SK-N-SH treated with all-trans-retinoic acid at 6 μM for 48 hours (cell line): ENCODE measurements around the gene ACTR1A.

Experiments
- ATAC-seq: fragments of 200-7000 bp; cut with Tn5 transposase; 3 replicates; pipeline ENCODE4 v1.9.1; 2020; ENCODE audit warnings: mild to moderate bottlenecking, moderate library complexity
- ARNTL ChIP-seq: fragments of 450-650 bp; formaldehyde crosslinking; IDR thresholded peaks from 2 replicates; pipeline ENCODE4 v1.5.0; 2020; ENCODE audit warnings: low read depth, mild to moderate bottlenecking, moderate library complexity, borderline replicate concordance
- ESRRG ChIP-seq: fragments of 250-450 bp; sonication (Bioruptor Pico); IDR thresholded peaks from 2 replicates; pipeline ENCODE4 v1.6.1; 2021; ENCODE audit warnings: mild to moderate bottlenecking
- GLIS3 ChIP-seq: fragments of 250-450 bp; sonication (Bioruptor Pico); IDR thresholded peaks from 2 replicates; pipeline ENCODE4 v1.5.0; 2020; ENCODE audit warnings: mild to moderate bottlenecking, moderate library complexity
- ISL1 ChIP-seq: fragments of 250-450 bp; sonication (Bioruptor Pico); IDR thresholded peaks from 2 replicates; pipeline ENCODE4 v2.1.2; 2022; ENCODE audit warnings: mild to moderate bottlenecking, moderate library complexity
- OSR1 ChIP-seq: fragments of 250-450 bp; sonication (Bioruptor Pico); IDR thresholded peaks from 2 replicates; pipeline ENCODE4 v1.8.0; 2022; ENCODE audit warnings: moderate library complexity, mild to moderate bottlenecking, inconsistent platforms
- PPARA ChIP-seq: fragments of 250-450 bp; sonication (Bioruptor Pico); IDR thresholded peaks from 2 replicates; pipeline ENCODE4 v1.5.0; 2020; ENCODE audit warnings: mild to moderate bottlenecking, borderline replicate concordance
- RARB ChIP-seq: fragments of 250-450 bp; sonication (Bioruptor Pico); IDR thresholded peaks from 2 replicates; pipeline ENCODE4 v1.8.0; 2021; ENCODE audit warnings: mild to moderate bottlenecking, moderate library complexity
- TCF4 ChIP-seq: fragments of 250-450 bp; sonication (Bioruptor Pico); IDR thresholded peaks from 2 replicates; pipeline ENCODE4 v1.8.0; 2021; ENCODE audit warnings: mild to moderate bottlenecking, moderate library complexity, borderline replicate concordance
- TOX ChIP-seq: fragments of 250-450 bp; sonication (Bioruptor Pico); IDR thresholded peaks from 2 replicates; pipeline ENCODE4 v1.8.0; 2021; ENCODE audit warnings: mild to moderate bottlenecking, moderate library complexity, borderline replicate concordance
- ZC3H10 ChIP-seq: fragments of 250-450 bp; sonication (Bioruptor Pico); IDR thresholded peaks from 2 replicates; pipeline ENCODE4 v1.5.1; 2021; ENCODE audit warnings: mild to moderate bottlenecking, moderate library complexity
- ZFP3 ChIP-seq: fragments of 250-450 bp; sonication (Bioruptor Pico); IDR thresholded peaks from 2 replicates; pipeline ENCODE4 v1.5.0; 2020; ENCODE audit warnings: mild to moderate bottlenecking, moderate library complexity
- ZNF565 ChIP-seq: fragments of 450-650 bp; formaldehyde crosslinking; conservative IDR thresholded peaks from 2 replicates; pipeline ENCODE4 v1.5.0; 2020; ENCODE audit warnings: low read depth, mild to moderate bottlenecking, moderate library complexity
- TF ChIP-seq, protein P1 (sequence below): fragments of 250-450 bp; sonication (Bioruptor Pico); IDR thresholded peaks from 2 replicates; pipeline ENCODE4 v1.8.0; 2020; ENCODE audit warnings: mild to moderate bottlenecking, moderate library complexity, borderline replicate concordance
- TF ChIP-seq, protein P2 (sequence below): fragments of 250-450 bp; sonication (Bioruptor Pico); IDR thresholded peaks from 2 replicates; pipeline ENCODE4 v1.5.0; 2020; ENCODE audit warnings: mild to moderate bottlenecking, moderate library complexity
- TF ChIP-seq, protein P3 (sequence below): fragments of 250-450 bp; sonication (Bioruptor Pico); IDR thresholded peaks from 2 replicates; pipeline ENCODE4 v1.8.0; 2021; ENCODE audit warnings: low read depth, mild to moderate bottlenecking, moderate library complexity, borderline replicate concordance
- TF ChIP-seq, protein P4 (sequence below): fragments of 250-450 bp; sonication (Bioruptor Pico); IDR thresholded peaks from 2 replicates; pipeline ENCODE4 v1.5.1; 2020; ENCODE audit warnings: low read depth, mild to moderate bottlenecking, moderate library complexity

The ACTR1A gene

DNA sequence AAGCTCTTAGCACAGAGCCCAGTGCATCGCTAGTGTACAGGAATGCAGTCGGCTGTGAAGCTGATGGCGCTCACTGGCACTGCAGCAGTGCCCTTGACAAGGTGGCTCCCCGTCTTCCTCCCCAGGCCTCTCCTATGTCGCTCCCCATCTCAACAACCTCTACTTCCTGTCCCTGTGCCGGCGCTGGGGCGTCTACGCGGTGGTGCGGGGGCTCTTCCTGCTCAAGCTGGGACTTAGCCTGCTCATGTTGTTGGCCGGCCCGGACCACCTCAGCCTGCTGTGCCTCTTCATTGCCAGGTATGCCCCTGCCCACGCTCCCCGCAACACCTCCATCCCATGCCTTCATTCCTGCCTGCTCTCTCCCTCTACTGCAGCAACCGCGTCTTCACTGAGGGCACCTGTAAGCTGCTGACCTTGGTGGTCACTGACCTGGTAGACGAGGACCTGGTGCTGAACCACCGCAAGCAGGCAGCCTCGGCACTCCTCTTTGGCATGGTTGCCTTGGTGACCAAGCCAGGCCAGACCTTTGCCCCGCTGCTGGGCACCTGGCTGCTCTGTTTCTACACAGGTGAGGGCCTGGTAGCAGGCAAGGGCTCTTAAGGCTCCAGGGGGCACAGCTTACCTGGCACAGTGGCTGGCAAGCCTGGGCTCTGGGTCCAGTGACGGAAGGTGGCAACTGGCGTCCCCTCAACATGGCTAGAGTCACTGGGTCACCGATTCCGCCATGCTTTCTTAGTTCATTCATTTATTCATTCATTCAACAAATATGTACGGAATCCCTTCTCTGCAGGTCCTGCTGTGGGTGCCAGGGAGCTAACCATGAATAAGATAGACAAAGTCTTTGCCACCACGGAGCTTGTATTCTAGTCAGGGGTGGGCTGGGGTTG lies 28.8 kb downstream of the ACTR1A start (continued):
- TF ChIP-seq TCF4 (no peak), ZFP3 (CRISPR knock-in tag) (no peak), RARB (CRISPR knock-in tag) (no peak)

DNA sequence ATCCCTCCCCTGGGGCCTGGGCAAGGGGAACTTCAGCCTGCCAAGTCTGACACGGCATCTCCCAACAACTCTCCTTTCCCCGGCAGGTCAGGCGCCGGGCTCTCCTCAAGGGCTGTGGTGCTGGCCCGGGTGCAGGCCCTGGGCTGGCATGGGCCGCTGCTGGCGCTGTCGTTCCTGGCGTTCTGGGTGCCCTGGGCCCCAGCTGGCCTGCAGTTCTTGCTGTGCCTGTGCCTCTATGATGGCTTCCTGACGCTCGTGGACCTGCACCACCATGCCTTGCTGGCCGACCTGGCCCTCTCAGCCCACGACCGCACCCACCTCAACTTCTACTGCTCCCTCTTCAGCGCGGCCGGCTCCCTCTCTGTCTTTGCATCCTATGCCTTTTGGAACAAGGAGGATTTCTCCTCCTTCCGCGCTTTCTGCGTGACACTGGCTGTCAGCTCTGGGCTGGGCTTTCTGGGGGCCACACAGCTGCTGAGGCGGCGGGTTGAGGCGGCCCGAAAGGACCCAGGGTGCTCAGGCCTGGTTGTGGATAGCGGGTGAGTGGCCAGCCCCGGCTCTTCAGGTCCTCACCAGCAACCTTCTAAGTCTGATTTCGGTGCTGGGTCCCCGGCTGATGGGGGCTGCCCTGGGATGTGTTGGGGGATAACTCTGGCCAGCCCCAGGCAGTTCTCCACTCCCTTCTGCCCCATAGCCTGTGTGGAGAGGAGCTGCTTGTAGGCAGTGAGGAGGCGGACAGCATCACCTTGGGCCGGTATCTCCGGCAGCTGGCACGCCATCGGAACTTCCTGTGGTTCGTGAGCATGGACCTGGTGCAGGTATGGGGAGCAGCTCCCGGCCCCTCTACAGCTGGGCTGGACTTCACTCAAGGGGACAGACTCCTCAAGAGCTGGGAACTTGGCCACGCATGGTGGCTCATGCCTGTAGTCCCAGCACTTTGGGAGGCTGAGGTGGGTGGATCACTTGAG lies 31.6 kb downstream of the ACTR1A start:
- ATAC-seq: no peak
- no peak for TF ChIP-seq ESRRG (CRISPR knock-in tag)
- TF ChIP-seq, protein P1, sequence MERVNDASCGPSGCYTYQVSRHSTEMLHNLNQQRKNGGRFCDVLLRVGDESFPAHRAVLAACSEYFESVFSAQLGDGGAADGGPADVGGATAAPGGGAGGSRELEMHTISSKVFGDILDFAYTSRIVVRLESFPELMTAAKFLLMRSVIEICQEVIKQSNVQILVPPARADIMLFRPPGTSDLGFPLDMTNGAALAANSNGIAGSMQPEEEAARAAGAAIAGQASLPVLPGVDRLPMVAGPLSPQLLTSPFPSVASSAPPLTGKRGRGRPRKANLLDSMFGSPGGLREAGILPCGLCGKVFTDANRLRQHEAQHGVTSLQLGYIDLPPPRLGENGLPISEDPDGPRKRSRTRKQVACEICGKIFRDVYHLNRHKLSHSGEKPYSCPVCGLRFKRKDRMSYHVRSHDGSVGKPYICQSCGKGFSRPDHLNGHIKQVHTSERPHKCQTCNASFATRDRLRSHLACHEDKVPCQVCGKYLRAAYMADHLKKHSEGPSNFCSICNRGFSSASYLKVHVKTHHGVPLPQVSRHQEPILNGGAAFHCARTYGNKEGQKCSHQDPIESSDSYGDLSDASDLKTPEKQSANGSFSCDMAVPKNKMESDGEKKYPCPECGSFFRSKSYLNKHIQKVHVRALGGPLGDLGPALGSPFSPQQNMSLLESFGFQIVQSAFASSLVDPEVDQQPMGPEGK (CRISPR knock-in tag): no peak
- TF ChIP-seq, protein P2, sequence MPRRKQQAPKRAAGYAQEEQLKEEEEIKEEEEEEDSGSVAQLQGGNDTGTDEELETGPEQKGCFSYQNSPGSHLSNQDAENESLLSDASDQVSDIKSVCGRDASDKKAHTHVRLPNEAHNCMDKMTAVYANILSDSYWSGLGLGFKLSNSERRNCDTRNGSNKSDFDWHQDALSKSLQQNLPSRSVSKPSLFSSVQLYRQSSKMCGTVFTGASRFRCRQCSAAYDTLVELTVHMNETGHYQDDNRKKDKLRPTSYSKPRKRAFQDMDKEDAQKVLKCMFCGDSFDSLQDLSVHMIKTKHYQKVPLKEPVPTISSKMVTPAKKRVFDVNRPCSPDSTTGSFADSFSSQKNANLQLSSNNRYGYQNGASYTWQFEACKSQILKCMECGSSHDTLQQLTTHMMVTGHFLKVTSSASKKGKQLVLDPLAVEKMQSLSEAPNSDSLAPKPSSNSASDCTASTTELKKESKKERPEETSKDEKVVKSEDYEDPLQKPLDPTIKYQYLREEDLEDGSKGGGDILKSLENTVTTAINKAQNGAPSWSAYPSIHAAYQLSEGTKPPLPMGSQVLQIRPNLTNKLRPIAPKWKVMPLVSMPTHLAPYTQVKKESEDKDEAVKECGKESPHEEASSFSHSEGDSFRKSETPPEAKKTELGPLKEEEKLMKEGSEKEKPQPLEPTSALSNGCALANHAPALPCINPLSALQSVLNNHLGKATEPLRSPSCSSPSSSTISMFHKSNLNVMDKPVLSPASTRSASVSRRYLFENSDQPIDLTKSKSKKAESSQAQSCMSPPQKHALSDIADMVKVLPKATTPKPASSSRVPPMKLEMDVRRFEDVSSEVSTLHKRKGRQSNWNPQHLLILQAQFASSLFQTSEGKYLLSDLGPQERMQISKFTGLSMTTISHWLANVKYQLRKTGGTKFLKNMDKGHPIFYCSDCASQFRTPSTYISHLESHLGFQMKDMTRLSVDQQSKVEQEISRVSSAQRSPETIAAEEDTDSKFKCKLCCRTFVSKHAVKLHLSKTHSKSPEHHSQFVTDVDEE (CRISPR knock-in tag): no peak
- no peak for TF ChIP-seq PPARA (CRISPR knock-in tag)

DNA sequence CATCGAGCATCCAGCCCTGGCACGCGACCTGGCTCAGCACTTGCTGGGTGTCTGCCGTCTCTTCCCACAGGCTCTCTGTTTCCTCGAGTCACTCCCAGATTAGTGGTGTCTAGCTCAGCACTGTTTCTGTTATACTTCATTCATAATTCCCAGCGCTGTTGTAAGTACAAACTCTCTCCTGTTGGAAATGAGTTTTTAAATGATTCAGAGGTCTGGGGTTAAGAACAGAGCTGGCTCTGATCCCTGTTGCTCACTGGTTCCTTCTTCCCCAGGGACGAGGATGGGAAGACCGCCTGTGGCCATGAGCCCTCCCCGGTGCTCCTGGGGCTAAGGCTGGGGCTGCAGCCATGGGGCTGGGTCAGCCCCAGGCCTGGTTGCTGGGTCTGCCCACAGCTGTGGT lies 33.8 kb downstream of the ACTR1A start:
- no peak for ATAC-seq
- TF ChIP-seq ZFP3 (CRISPR knock-in tag): no peak
- no peak for TF ChIP-seq OSR1 (CRISPR knock-in tag)
- no peak for TF ChIP-seq ZC3H10
- TF ChIP-seq RARB (CRISPR knock-in tag): no peak
- TF ChIP-seq, protein P3, sequence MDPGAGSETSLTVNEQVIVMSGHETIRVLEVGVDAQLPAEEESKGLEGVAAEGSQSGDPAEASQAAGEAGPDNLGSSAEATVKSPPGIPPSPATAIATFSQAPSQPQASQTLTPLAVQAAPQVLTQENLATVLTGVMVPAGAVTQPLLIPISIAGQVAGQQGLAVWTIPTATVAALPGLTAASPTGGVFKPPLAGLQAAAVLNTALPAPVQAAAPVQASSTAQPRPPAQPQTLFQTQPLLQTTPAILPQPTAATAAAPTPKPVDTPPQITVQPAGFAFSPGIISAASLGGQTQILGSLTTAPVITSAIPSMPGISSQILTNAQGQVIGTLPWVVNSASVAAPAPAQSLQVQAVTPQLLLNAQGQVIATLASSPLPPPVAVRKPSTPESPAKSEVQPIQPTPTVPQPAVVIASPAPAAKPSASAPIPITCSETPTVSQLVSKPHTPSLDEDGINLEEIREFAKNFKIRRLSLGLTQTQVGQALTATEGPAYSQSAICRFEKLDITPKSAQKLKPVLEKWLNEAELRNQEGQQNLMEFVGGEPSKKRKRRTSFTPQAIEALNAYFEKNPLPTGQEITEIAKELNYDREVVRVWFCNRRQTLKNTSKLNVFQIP (CRISPR knock-in tag): no peak
- TF ChIP-seq TOX (CRISPR knock-in tag): no peak
- no peak for TF ChIP-seq ISL1 (CRISPR knock-in tag)
- no peak for TF ChIP-seq GLIS3 (CRISPR knock-in tag)
- TF ChIP-seq ZNF565 (CRISPR knock-in tag): no peak

DNA sequence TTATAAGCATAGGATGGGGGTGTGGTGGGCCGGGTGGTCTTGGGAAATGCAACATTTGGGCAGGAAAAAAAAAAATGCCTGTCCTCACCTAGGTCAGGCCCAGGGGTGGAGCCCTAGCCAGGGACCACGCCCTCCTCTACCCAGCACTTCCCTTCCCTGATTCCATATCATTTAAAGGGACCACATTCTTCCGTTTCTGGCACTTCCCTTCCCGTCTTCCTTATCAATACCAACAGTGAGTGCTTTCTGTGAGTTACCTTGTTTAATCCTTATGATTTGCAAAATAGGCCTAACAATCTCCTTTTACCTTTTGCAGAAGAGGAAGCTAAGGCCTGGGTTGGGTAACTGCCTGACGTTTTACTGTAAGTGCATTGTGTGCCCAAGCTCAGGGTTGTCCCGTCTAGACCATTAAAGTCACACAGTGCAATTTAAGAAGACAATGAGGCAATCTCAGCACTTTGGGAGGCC lies 34.5 kb downstream of the ACTR1A start:
- no peak for ATAC-seq

More for the DNA sequence above, 34.5 kb downstream of the ACTR1A start:
- TF ChIP-seq, protein P1 (CRISPR knock-in tag): no peak
- TF ChIP-seq OSR1 (CRISPR knock-in tag): no peak
- TF ChIP-seq, protein P4, sequence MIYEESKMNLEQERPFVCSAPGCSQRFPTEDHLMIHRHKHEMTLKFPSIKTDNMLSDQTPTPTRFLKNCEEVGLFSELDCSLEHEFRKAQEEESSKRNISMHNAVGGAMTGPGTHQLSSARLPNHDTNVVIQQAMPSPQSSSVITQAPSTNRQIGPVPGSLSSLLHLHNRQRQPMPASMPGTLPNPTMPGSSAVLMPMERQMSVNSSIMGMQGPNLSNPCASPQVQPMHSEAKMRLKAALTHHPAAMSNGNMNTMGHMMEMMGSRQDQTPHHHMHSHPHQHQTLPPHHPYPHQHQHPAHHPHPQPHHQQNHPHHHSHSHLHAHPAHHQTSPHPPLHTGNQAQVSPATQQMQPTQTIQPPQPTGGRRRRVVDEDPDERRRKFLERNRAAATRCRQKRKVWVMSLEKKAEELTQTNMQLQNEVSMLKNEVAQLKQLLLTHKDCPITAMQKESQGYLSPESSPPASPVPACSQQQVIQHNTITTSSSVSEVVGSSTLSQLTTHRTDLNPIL (CRISPR knock-in tag): no peak
- no peak for TF ChIP-seq TCF4
- TF ChIP-seq ARNTL (CRISPR knock-in tag): no peak
- TF ChIP-seq GLIS3 (CRISPR knock-in tag): no peak
- TF ChIP-seq, protein P3 (CRISPR knock-in tag): no peak
- TF ChIP-seq ZNF565 (CRISPR knock-in tag): no peak
- TF ChIP-seq, all 23 proteins: peak for 0
